Ishikawa (cell line): Measurements from ENCODE around the gene CAMK1D.

Experiments
- CEBPB ChIP-seq: IDR thresholded peaks from 2 replicates; pipeline ENCODE4 v1.6.1; 2012
- CREB1 ChIP-seq: IDR thresholded peaks from 2 replicates; pipeline ENCODE4 v1.6.1; 2012; ENCODE audit warnings: low read depth
- EGR1 ChIP-seq: IDR thresholded peaks from 2 replicates; pipeline ENCODE4 v1.6.1; 2012
- EP300 ChIP-seq: IDR thresholded peaks from 2 replicates; pipeline ENCODE4 v1.6.1; 2012; ENCODE audit warnings: borderline replicate concordance
- FOXM1 ChIP-seq: IDR thresholded peaks from 2 replicates; pipeline ENCODE4 v1.6.1; 2012; ENCODE audit warnings: low read depth, borderline replicate concordance
- NFIC ChIP-seq: IDR thresholded peaks from 2 replicates; pipeline ENCODE4 v1.6.1; 2012
- RAD21 ChIP-seq: IDR thresholded peaks from 2 replicates; pipeline ENCODE4 v1.6.1; 2012; ENCODE audit warnings: low read depth
- REST ChIP-seq: IDR thresholded peaks from 2 replicates; pipeline ENCODE4 v1.6.1; 2012; ENCODE audit warnings: low read depth, mild to moderate bottlenecking
- TAF1 ChIP-seq: IDR thresholded peaks from 2 replicates; pipeline ENCODE4 v1.6.1; 2012; ENCODE audit warnings: low read depth, mild to moderate bottlenecking
- TCF12 ChIP-seq: IDR thresholded peaks from 2 replicates; pipeline ENCODE4 v1.6.1; 2012; ENCODE audit warnings: low read depth
- TEAD4 ChIP-seq: IDR thresholded peaks from 2 replicates; pipeline ENCODE4 v1.6.1; 2012
- YY1 ChIP-seq: IDR thresholded peaks from 2 replicates; pipeline ENCODE4 v1.6.1; 2012; ENCODE audit warnings: low read depth
- ZBTB7A ChIP-seq: IDR thresholded peaks from 2 replicates; pipeline ENCODE4 v1.6.1; 2012; ENCODE audit warnings: low read depth
- TF ChIP-seq, protein P1 (sequence below): IDR thresholded peaks from 2 replicates; pipeline ENCODE4 v1.6.1; 2012
- TF ChIP-seq, protein P2 (sequence below): IDR thresholded peaks from 2 replicates; pipeline ENCODE4 v1.6.1; 2012

Gene CAMK1D

DNA sequence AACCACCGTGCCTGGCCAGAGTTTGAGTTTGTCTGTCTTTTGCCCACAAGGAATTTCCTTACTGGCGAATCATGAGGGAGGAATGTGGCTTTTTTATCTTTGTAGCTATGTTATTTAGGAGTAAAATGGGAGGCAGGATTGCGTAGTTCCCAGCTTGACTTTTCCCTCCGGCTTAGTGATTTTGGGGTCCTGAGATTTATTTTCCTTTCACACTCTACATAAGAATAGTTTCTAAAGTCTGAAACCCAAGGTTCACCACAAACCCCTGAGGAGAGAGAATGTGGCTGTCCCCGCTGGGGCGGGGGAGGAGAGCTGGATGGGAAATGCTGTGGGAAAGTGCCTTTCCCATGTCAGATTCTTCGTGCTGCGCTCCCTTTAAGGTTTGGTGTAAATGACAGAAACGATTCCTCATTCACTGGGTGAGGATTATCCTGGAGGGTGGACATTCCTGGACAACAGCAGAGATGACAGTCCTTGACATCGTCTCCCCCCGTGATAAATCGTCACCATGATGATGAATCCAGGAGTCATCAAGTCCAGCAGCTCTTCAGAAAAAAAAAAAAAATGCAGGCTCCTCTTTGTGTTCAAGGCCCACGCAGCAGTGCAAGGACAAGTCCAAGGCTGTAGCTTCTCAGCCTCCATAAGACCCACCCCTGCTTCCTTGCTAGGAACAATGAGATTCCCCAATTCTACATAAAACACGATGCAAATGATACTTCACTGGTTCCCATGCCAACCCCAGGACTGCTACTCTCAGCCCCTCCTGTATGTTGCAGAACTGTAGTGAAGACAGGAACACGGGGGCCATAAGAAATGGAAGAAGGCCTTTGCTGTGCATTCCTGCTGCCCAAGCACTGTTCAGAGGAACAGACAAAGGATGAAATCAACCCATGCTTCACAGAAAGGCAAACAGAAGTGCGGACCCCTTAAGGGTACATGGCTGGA is 419.1 kb downstream of the CAMK1D start:
- TF ChIP-seq TCF12, result no peak
- no peak for TF ChIP-seq YY1
- TF ChIP-seq, protein P1, sequence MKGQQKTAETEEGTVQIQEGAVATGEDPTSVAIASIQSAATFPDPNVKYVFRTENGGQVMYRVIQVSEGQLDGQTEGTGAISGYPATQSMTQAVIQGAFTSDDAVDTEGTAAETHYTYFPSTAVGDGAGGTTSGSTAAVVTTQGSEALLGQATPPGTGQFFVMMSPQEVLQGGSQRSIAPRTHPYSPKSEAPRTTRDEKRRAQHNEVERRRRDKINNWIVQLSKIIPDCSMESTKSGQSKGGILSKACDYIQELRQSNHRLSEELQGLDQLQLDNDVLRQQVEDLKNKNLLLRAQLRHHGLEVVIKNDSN, result no peak
- TF ChIP-seq ZBTB7A, result no peak
- TF ChIP-seq CEBPB, result no peak
- no peak for TF ChIP-seq NFIC
- TF ChIP-seq TEAD4, result no peak

- TF ChIP-seq, protein P1, result no peak
Observed at GRCh38 chr10:12769323-12770044, 420.1 kb downstream of the CAMK1D start.

- TF ChIP-seq EGR1 (no peak), YY1 (no peak), NFIC (no peak), ZBTB7A (no peak), REST (no peak), CEBPB (no peak), RAD21 (no peak), CREB1 (no peak), TCF12 (no peak), EP300 (no peak), TEAD4 (no peak), TAF1 (no peak), FOXM1 (no peak)
- TF ChIP-seq, protein P1, result no peak
- TF ChIP-seq, protein P2, sequence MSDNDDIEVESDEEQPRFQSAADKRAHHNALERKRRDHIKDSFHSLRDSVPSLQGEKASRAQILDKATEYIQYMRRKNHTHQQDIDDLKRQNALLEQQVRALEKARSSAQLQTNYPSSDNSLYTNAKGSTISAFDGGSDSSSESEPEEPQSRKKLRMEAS, result no peak
Observed at GRCh38 chr10:12771981-12772760, 422.8 kb downstream of the CAMK1D start.

GRCh38 chr10:12772797-12773587 is 423.6 kb downstream of the CAMK1D start:
- TF ChIP-seq CREB1, result no peak
- no peak for TF ChIP-seq EP300
- TF ChIP-seq ZBTB7A, result no peak
- no peak for TF ChIP-seq TAF1
- TF ChIP-seq CEBPB, result no peak
- no peak for TF ChIP-seq TEAD4
- TF ChIP-seq YY1, result no peak
- TF ChIP-seq, protein P2, result no peak
- no peak for TF ChIP-seq FOXM1
- no peak for TF ChIP-seq EGR1
- TF ChIP-seq RAD21, result no peak
- TF ChIP-seq TCF12, result no peak
- TF ChIP-seq, protein P1, result no peak
- no peak for TF ChIP-seq REST
- no peak for TF ChIP-seq NFIC
